Esophagus squamous epithelium (tissue), 5 donors: Measurements from ENCODE around the gene DOCK2. TPM values are rescaled to one million over a fixed set of nuclear protein-coding genes. Genes with fewer than 3 reads are reported as not detected.

Experiments
- DNase-seq: peaks from one replicate; lab custom pipeline; 2025; lab: John Stamatoyannopoulos, UW
- H3K27ac ChIP-seq, 4 donors: fragments of 200-600 bp; sonication (generic); one replicate each; pipeline ENCODE4 v1.5.1; 2016 to 2019; ENCODE audit warnings: mild to moderate bottlenecking in 1 of 4
- H3K27me3 ChIP-seq, 4 donors: fragments of 200-600 bp; sonication (generic); 1 replicate in 3 of 4; 2 replicates in 1 of 4; pipeline versions ENCODE4 v1.5.1 to v1.6.0; 2017 to 2021; ENCODE audit warnings: antibody characterized with exemption in 1 of 4
- H3K36me3 ChIP-seq, 3 donors: fragments of 200-600 bp; sonication (generic); one replicate each; pipeline ENCODE4 v1.5.1; 2016 to 2019
- H3K4me1 ChIP-seq, 3 donors: fragments of 200-600 bp; sonication (generic); one replicate each; pipeline ENCODE4 v1.5.1; 2017 to 2019
- H3K4me3 ChIP-seq, 4 donors: fragments of 200-600 bp; sonication (generic); 1 replicate in 3 of 4; 2 replicates in 1 of 4; pipeline ENCODE4 v1.5.1; 2016 to 2019; ENCODE audit warnings: mild to moderate bottlenecking in 2 of 4, moderate library complexity in 1 of 4
- H3K9me3 ChIP-seq, 3 donors: fragments of 200-600 bp; sonication (generic); one replicate each; pipeline ENCODE4 v1.5.1; 2016 to 2019
- CTCF ChIP-seq, 6 experiments: fragments of 450-650 bp in 4 of 6; fragments of 200-600 bp in 2 of 6; sonication (generic) in 2 of 6; IDR thresholded peaks; one replicate each; pipeline ENCODE4 v1.5.1; 2016 to 2019; ENCODE audit warnings: antibody characterized with exemption in 6 of 6, mild to moderate bottlenecking in 4 of 6, moderate library complexity in 4 of 6
- POLR2A ChIP-seq, 4 donors: fragments of 450-650 bp; IDR thresholded peaks; one replicate each; pipeline ENCODE4 v1.6.1; 2017; ENCODE audit warnings: antibody characterized with exemption in 4 of 4, mild to moderate bottlenecking in 4 of 4, moderate library complexity in 3 of 4
- whole genome bisulfite sequencing, 2 donors: methylation state at CpG; one replicate each; pipeline ENCODE4 v1.1.5; 2018; 5-methylcytosine and 5-hydroxymethylcytosine counted together
- intact Hi-C: fragments of 100-400 bp; cut with DNase I; formaldehyde crosslinking; loops from one replicate; pipeline ENCODE4 v1.15.0; 2022
- total RNA-seq, 4 donors: library from RNA; depleted of rRNA; stranded (reverse); fragments of >200 nt; gene quantifications; one replicate each; pipeline ENCODE4 v1.1.0, GENCODE V29; 2016
- donor health status: DM: yes; HTN: yes; CAD: no.

Gene DOCK2
- total RNA-seq, 4 donors from 2014 or later = 4.1 to 14.5 (median 10.0) TPM

GRCh38 chr5:170000155-170000554 lies 363.1 kb downstream of the DOCK2 start:
- no peaks in the 10 kb centered on the region for H3K36me3 ChIP-seq
- H3K9me3 ChIP-seq = no peaks in the 10 kb centered on the region
- intact Hi-C loops = no loop called here
- no peaks in the 10 kb centered on the region for H3K27me3 ChIP-seq
- WGBS, 2 donors = 62 to 87% methylated on average over 1 to 2 of the region's 2 CpGs
- H3K4me3 ChIP-seq = no peak overlapping the region
- H3K27ac ChIP-seq = no peak overlapping the region
- no peaks in the 10 kb centered on the region for H3K4me1 ChIP-seq
- TF ChIP-seq POLR2A (IDR thresholded peaks at IDR 0.05) (no peak), CTCF (IDR thresholded peaks at IDR 0.05) (no peak)
- no peak for DNase-seq

- 57 to 60% methylated on average over 6 of the region's 6 CpGs for WGBS, 2 donors
- H3K4me3 ChIP-seq = no peak overlapping the region
- TF ChIP-seq CTCF (IDR thresholded peaks at IDR 0.05) (no peak), POLR2A (IDR thresholded peaks at IDR 0.05) (no peak)
- no peaks in the 10 kb centered on the region for H3K4me1 ChIP-seq
- no peaks in the 10 kb centered on the region for H3K27me3 ChIP-seq
- H3K9me3 ChIP-seq = no peaks in the 10 kb centered on the region
- H3K36me3 ChIP-seq = no peaks in the 10 kb centered on the region
- H3K27ac ChIP-seq = no peak overlapping the region
- DNase-seq = no peak
- intact Hi-C loops = no loop called here
Observed at GRCh38 chr5:170006021-170006420, 368.9 kb downstream of the DOCK2 start.

- H3K27ac ChIP-seq = no peak overlapping the region
- DNase-seq = no peak
- H3K4me3 ChIP-seq = no peak overlapping the region
- no peaks in the 10 kb centered on the region for H3K4me1 ChIP-seq
- H3K27me3 ChIP-seq = no peaks in the 10 kb centered on the region
- WGBS, 2 donors = 68 to 80% methylated on average over 5 to 6 of the region's 6 CpGs
- intact Hi-C loops = no loop called here
- TF ChIP-seq POLR2A (IDR thresholded peaks at IDR 0.05) (no peak), CTCF (IDR thresholded peaks at IDR 0.05) (no peak)
- H3K36me3 ChIP-seq = no peaks in the 10 kb centered on the region
- no peaks in the 10 kb centered on the region for H3K9me3 ChIP-seq
Observed at GRCh38 chr5:170008376-170008775, 371.3 kb downstream of the DOCK2 start.

GRCh38 chr5:170010595-170010994 lies 373.5 kb downstream of the DOCK2 start:
- no peaks in the 10 kb centered on the region for H3K4me1 ChIP-seq
- WGBS, 2 donors = 38 to 40% methylated on average over 4 of the region's 4 CpGs
- no peaks in the 10 kb centered on the region for H3K36me3 ChIP-seq
- no peak for TF ChIP-seq POLR2A (IDR thresholded peaks at IDR 0.05)
- TF ChIP-seq CTCF (IDR thresholded peaks at IDR 0.05) = no peak
- H3K4me3 ChIP-seq = no peak overlapping the region
- H3K27me3 ChIP-seq = no peaks in the 10 kb centered on the region
- intact Hi-C loops = no loop called here
- H3K27ac ChIP-seq = no peak overlapping the region
- H3K9me3 ChIP-seq = no peaks in the 10 kb centered on the region
- no peak for DNase-seq

- intact Hi-C loops = no loop called here
- TF ChIP-seq POLR2A (IDR thresholded peaks at IDR 0.05) = no peak
- TF ChIP-seq CTCF (IDR thresholded peaks at IDR 0.05) = no peak
- Histone ChIP-seq H3K27me3 (no peaks in the 10 kb centered on the region), H3K9me3 (no peaks in the 10 kb centered on the region), H3K36me3 (no peaks in the 10 kb centered on the region), H3K4me3 (no peak overlapping the region), H3K27ac (no peak overlapping the region), H3K4me1 (no peaks in the 10 kb centered on the region)
- 42 to 55% methylated on average over 2 of the region's 2 CpGs for WGBS, 2 donors
- no peak for DNase-seq
Observed at GRCh38 chr5:170011751-170012150, 374.7 kb downstream of the DOCK2 start.
